ENCODE measurements around the gene C3AR1.
"Not testable (repeated sequence)": the region's sequence is repeated elsewhere in the genome, so short reads cannot be mapped to it uniquely, and the experiment has no call there.

The C3AR1 gene

DNA sequence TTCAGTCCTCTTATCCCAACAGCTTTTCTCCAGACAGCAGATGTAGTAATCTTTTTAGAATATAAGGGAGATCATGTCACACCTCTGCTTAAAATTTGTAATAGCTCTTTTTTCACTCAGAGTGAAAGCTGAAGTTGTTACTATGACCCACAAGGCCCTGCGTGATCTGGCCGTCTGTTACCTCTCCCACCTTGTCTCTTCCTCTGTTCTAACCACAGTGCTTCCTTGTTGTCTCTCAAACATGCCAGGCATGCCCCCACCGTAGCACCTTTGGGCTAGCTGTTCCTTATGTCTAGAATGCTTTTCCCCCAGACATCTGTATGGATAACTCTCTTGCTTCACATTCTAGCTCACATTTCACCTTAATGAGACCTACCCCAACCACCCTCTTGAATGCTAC, 22.4 kb upstream of the C3AR1 start:
- DNase-seq (ENCODE audit: low read depth in 2 of 2): no peak
- H3K4me3 ChIP-seq (replicated peaks in 1 of 2; ENCODE audit: low read depth in 2 of 2, low read length in 2 of 2): no peak overlapping the region
- TF ChIP-seq, protein P1, sequence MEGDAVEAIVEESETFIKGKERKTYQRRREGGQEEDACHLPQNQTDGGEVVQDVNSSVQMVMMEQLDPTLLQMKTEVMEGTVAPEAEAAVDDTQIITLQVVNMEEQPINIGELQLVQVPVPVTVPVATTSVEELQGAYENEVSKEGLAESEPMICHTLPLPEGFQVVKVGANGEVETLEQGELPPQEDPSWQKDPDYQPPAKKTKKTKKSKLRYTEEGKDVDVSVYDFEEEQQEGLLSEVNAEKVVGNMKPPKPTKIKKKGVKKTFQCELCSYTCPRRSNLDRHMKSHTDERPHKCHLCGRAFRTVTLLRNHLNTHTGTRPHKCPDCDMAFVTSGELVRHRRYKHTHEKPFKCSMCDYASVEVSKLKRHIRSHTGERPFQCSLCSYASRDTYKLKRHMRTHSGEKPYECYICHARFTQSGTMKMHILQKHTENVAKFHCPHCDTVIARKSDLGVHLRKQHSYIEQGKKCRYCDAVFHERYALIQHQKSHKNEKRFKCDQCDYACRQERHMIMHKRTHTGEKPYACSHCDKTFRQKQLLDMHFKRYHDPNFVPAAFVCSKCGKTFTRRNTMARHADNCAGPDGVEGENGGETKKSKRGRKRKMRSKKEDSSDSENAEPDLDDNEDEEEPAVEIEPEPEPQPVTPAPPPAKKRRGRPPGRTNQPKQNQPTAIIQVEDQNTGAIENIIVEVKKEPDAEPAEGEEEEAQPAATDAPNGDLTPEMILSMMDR (IDR thresholded peaks at IDR 0.05; ENCODE audit: low read depth, low read length): no peak

DNA sequence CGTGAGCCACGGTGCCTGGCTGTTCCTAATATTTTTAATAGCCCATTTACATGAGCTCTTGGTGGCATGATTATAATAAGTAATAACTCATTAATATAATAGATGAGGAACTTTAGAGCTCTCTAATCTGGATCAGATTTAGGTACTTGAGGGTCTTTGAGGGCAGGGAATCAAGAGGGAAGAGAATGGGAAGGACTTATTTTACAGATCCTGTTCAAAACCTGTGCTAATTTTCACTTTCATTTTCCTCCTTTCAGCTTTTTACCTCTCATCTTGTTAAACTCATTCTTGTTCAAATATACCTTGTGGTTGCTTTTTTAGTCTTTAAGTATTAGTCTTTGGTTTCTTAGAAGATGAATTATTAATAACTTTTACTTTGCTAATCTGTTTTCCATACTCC, 21.5 kb upstream of the C3AR1 start:
- H3K4me3 ChIP-seq (replicated peaks in 1 of 2; ENCODE audit: low read depth in 2 of 2, low read length in 2 of 2): no peak overlapping the region
- TF ChIP-seq, protein P1 (IDR thresholded peaks at IDR 0.05; ENCODE audit: low read depth, low read length): no peak
- DNase-seq (ENCODE audit: low read depth in 2 of 2): no peak

DNA sequence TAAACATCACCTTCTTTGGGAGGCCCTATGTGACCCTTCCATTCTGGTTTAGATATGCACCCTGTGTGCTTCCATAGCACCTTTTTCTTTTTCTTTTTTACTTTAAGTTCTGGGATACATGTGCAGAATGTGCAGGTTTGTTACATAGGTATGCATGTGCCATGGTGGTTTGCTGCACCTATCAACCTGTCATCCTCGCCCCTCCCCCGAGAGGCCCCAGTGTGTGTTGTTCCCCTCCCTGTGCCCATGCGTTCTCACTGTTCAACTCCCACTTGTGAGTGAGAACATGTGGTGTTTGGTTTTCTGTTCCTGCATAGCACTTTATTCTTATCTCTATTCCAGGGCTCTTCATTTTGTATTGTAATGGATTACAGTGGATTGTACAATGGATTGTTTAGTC, 18.2 kb upstream of the C3AR1 start:
- not testable (repeated sequence) for DNase-seq (ENCODE audit: low read depth in 2 of 2); H3K4me3 ChIP-seq (replicated peaks in 1 of 2; ENCODE audit: low read depth in 2 of 2, low read length in 2 of 2)

DNA sequence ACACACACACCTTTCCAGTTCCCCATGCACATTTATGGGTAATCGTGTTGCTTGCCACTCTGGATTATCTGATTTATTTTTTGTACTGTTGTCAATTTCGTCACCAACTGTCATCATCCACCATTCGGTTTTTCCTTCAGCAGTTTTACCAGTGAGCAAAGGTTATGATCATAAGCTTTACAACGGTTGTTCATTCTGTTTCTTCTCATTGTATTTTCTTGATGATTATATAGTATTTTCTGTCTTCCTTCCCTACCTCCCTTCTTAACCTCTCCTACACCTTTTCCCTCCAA, 16.6 kb upstream of the C3AR1 start:
- peak overlapping the region; percentile 88 to 94 for H3K4me3 ChIP-seq (replicated peaks in 1 of 2; ENCODE audit: low read depth in 2 of 2, low read length in 2 of 2)
- DNase-seq (ENCODE audit: low read depth in 2 of 2): no peak
- TF ChIP-seq, protein P1 (IDR thresholded peaks at IDR 0.05; ENCODE audit: low read depth, low read length): no peak

DNA sequence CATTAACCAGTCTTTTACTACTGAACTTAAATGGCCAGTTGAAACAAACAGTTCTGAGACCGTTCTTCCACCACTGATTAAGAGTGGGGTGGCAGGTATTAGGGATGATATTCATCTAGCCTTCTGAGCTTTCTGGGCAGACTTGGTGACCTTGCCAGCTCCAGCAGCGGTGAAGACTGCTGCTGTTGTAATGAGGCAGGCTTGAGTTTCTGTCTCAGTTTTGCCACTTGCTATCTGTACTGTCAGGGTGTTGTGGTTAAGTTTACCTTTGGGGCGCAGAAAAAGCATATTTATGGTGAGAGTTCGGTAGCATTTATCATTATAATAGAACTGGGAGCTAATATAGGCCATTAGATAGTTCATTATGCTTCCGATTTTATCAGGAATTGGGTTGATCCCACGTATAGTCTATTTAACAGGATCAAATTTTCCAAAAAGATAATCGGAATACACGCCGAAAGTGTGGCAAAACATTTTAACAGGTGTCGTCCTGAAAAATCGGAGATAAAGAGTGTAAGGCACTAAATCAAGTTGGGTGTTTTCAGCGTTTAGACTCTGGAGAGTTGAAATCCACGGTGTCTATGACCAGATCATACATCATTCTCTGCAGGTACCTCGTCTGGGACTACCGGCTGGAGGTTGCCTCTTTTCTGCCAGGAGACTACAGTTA, 15.2 kb upstream of the C3AR1 start:
- TF ChIP-seq, protein P1 (IDR thresholded peaks at IDR 0.05; ENCODE audit: low read depth, low read length): no peak
- H3K4me3 ChIP-seq (replicated peaks in 1 of 2; ENCODE audit: low read depth in 2 of 2, low read length in 2 of 2): peak overlapping the region; percentile 88 to 94
- DNase-seq (ENCODE audit: low read depth in 2 of 2): no peak

DNA sequence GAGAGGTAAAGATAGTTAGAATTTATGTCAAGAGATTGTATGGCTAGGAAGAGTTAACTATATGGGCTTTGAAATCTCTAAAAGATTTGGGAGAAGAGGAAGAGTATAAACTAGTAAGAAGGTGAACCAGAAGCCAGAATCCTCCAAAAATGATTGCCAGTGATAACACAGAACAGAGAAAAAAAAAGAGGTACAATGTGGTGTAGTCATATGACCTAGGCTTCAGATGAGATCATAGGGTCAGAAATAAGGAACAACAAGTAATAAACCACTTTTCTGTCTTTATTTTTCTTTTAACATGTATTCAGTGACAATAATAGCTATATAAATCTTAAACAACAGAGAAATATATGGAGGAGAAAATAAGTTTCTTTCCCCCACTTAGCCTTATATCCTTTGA, 14.0 kb upstream of the C3AR1 start:
- TF ChIP-seq, protein P1 (IDR thresholded peaks at IDR 0.05; ENCODE audit: low read depth, low read length): no peak
- H3K4me3 ChIP-seq (replicated peaks in 1 of 2; ENCODE audit: low read depth in 2 of 2, low read length in 2 of 2): no peak overlapping the region
- DNase-seq (ENCODE audit: low read depth in 2 of 2): no peak

DNA sequence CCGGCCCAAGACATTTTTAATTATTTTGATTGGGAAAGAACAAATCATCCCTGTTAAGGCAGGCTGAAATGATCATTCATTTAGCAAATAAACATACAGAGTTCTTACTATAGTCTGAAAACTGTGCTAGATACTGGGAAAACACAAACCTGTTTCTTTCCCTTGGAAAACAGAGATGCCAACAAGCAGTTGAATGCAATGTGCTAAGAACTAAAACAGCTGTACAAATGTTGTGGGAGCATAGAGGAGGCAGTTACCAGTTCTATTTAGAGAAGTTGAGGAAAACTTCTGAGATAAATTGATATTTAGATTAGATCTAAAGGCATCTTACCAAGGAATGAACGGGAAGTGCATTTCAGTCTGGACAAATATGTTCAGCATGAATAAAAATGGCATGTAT, 12.8 kb upstream of the C3AR1 start:
- TF ChIP-seq, protein P1 (IDR thresholded peaks at IDR 0.05; ENCODE audit: low read depth, low read length): no peak
- DNase-seq (ENCODE audit: low read depth in 2 of 2): no peak
- no peak overlapping the region for H3K4me3 ChIP-seq (replicated peaks in 1 of 2; ENCODE audit: low read depth in 2 of 2, low read length in 2 of 2)

All from cardiac fibroblast (primary cell).